Measurements from ENCODE around the gene NFE2L2.

DNA sequence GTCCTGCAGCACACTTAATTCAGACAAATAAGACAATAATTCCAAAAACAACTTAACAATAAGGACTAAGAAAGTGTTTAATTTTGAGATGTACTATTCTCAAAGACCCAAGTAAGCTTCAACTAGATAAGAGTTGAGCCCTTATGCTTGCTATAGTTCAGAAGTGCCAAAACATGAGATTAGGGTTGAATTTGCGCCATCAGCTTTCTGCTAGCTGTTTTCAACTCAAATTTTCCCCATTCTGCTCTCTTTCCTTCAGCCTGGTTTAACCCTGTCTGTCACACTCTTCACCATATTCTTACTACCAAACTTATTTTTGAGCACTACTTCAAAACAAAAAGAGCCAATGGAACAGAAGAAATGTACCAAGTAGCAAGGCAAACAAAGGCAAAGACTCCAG, 4.1 kb downstream of the NFE2L2 start:
- no peak for TF ChIP-seq POU6F1 (CRISPR knock-in tag; IDR thresholded peaks at IDR 0.05; ENCODE audit: borderline replicate concordance, low read depth)
- TF ChIP-seq, protein P1, sequence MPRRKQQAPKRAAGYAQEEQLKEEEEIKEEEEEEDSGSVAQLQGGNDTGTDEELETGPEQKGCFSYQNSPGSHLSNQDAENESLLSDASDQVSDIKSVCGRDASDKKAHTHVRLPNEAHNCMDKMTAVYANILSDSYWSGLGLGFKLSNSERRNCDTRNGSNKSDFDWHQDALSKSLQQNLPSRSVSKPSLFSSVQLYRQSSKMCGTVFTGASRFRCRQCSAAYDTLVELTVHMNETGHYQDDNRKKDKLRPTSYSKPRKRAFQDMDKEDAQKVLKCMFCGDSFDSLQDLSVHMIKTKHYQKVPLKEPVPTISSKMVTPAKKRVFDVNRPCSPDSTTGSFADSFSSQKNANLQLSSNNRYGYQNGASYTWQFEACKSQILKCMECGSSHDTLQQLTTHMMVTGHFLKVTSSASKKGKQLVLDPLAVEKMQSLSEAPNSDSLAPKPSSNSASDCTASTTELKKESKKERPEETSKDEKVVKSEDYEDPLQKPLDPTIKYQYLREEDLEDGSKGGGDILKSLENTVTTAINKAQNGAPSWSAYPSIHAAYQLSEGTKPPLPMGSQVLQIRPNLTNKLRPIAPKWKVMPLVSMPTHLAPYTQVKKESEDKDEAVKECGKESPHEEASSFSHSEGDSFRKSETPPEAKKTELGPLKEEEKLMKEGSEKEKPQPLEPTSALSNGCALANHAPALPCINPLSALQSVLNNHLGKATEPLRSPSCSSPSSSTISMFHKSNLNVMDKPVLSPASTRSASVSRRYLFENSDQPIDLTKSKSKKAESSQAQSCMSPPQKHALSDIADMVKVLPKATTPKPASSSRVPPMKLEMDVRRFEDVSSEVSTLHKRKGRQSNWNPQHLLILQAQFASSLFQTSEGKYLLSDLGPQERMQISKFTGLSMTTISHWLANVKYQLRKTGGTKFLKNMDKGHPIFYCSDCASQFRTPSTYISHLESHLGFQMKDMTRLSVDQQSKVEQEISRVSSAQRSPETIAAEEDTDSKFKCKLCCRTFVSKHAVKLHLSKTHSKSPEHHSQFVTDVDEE (CRISPR knock-in tag; IDR thresholded peaks at IDR 0.05) = no peak

Data from SK-N-SH treated with all-trans-retinoic acid at 6 μM for 48 hours (cell line).